Activated CD8-positive, alpha-beta memory T cell treated with anti-CD3 and anti-CD28 coated beads, Interleukin-2, amount 50 U/mL, for 4 hours (primary cell): ENCODE measurements around the gene ACAP3.

ENCODE experiments used
- DNase-seq: peaks from one replicate; pipeline ENCODE4 v3.0.0-alpha.2; 2020

The ACAP3 gene

GRCh38 chr1:1299686-1300351 lies 7.9 kb downstream of the ACAP3 start:
- no peak for DNase-seq

- DNase-seq: no peak
Measured at GRCh38 chr1:1298861-1299685, 8.7 kb downstream of the ACAP3 start.

- no peak for DNase-seq
Measured at GRCh38 chr1:1297802-1298424, 9.8 kb downstream of the ACAP3 start.

- no peak for DNase-seq
Measured at GRCh38 chr1:1296070-1297061, 11.4 kb downstream of the ACAP3 start.

- DNase-seq: no peak
Measured at GRCh38 chr1:1295154-1295923, 12.4 kb downstream of the ACAP3 start.

GRCh38 chr1:1294250-1294890 lies 13.4 kb downstream of the ACAP3 start:
- DNase-seq: no peak

- DNase-seq: no peak
Measured at GRCh38 chr1:1293263-1294249, 14.2 kb downstream of the ACAP3 start.

- DNase-seq: no peak
Measured at GRCh38 chr1:1292851-1293250, 14.9 kb downstream of the ACAP3 start.

- no peak for DNase-seq
Measured at GRCh38 chr1:1292442-1292779, 15.3 kb downstream of the ACAP3 start.

GRCh38 chr1:1291548-1292441 lies 15.9 kb downstream of the ACAP3 start:
- peak; percentile 72 for DNase-seq

- no peak for DNase-seq
Measured at GRCh38 chr1:1291023-1291528, 16.7 kb downstream of the ACAP3 start.

- peak; percentile 66 for DNase-seq
Measured at GRCh38 chr1:1290238-1290731, 17.4 kb downstream of the ACAP3 start.

- DNase-seq: no peak
Measured at GRCh38 chr1:1287288-1288110, 20.2 kb downstream of the ACAP3 start.

- no peak for DNase-seq
Measured at GRCh38 chr1:1286313-1287261, 21.1 kb downstream of the ACAP3 start.

- no peak for DNase-seq
Measured at GRCh38 chr1:1285611-1286311, 22.0 kb downstream of the ACAP3 start.

GRCh38 chr1:1285102-1285571 lies 22.6 kb downstream of the ACAP3 start:
- DNase-seq: no peak
